ENCODE data around the gene LHX4. TPM values are rescaled to one million over a fixed set of nuclear protein-coding genes. Genes with fewer than 3 reads are reported as not detected.

LHX4 gene
- total and polyA plus RNA-seq, 9 of the 15 experiments (the other 6 are each of a cell fraction or from before 2014, with no cell fraction given): 0.01 to 0.11 (median 0.07) TPM; not detected in 5

DNA sequence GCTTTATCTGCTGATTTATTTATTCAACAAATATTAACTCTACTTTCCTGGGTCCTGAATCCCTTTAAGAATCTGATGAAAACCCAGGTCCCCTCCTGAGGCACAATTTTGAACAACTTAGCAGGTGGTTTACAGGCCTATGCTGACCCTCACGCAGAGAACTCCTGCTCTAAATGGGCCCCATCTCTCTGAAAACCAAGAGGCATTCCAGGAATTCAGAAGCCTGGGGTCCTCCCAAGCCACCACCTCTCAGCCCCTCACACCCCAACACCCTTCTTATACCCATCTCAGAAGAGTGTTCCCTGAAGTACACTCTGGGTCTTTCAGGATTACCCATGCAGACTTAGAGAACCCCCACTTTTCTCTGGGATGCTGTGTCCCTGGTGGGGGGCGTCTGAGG is 34.5 kb downstream of the LHX4 start:
- WGBS (ENCODE audit: insufficient coverage, low coverage, missing lambda C conversion rate): 8% methylated on average over 2 of the region's 2 CpGs
- Histone ChIP-seq H3K27ac (ENCODE audit: extremely low read depth, low read depth, low read length) (no peak overlapping the region), H3K9me3 (replicated peaks; ENCODE audit: control insufficient read depth, insufficient read depth, low read depth, low read length) (no peaks in the 10 kb centered on the region), H3K79me2 (ENCODE audit: control insufficient read depth, insufficient read depth, low read length) (no peaks in the 10 kb centered on the region), H2AFZ (ENCODE audit: low read depth, low read length) (no peak overlapping the region), H3K36me3 (ENCODE audit: control insufficient read depth, insufficient read depth, low read length) (no peaks in the 10 kb centered on the region), H3K27me3 (ENCODE audit: control insufficient read depth in 2 of 2, insufficient read depth in 2 of 2, low read length in 2 of 2) (peaks cover 27 to 47% of the 10 kb centered on the region in 2 experiments), H3K9me1 (ENCODE audit: control insufficient read depth, insufficient read depth, low read length) (peaks cover 5% of the 10 kb centered on the region), H3K4me1 (replicated peaks in 1 of 2; ENCODE audit: control insufficient read depth in 2 of 2, insufficient read depth in 2 of 2, low read length in 2 of 2) (peaks cover 0 to 28% of the 10 kb centered on the region in 2 experiments; a peak in 2 of 5 replicates), H3K9ac (ENCODE audit: insufficient read depth in 1 of 2, low read depth in 2 of 2, low read length in 2 of 2) (no peak overlapping the region), H3K4me3 (no peak overlapping the region), H3K4me2 (ENCODE audit: insufficient read depth, low read length) (no peak overlapping the region), H4K20me1 (replicated peaks; ENCODE audit: control insufficient read depth, insufficient read depth, low read length) (no peaks in the 10 kb centered on the region; the same call in 1 of the 2 replicates)
- BruUV-seq (replicated peaks): no TSS peak
- POLR2A ChIA-PET: no interaction called here
- intact Hi-C loops (cut with micrococcal nuclease): no loop called here
- DNase-seq (ENCODE audit: extremely low read depth in 1 of 4, low spot score in 3 of 4) (no peak), FAIRE-seq (no peak), ATAC-seq (no peak)
- CTCF ChIA-PET (ENCODE audit: low intra/inter-chr PET ratio): no interaction called here
- in situ Hi-C loops (cut with MboI): loop anchor here (25.0 kb wide), 1 partner anchor 898 kb away; no protein-coding TSS in a partner anchor
- no peak for TF ChIP-seq MYC (IDR thresholded peaks at IDR 0.05; ENCODE audit: low read depth, low read length)
- TF ChIP-seq MYC (CRISPR knock-in tag; IDR thresholded peaks at IDR 0.05; ENCODE audit: borderline replicate concordance, low read depth): no peak
- no peak for TF ChIP-seq ZC3H8 (IDR thresholded peaks at IDR 0.05)
- TF ChIP-seq, protein P1, sequence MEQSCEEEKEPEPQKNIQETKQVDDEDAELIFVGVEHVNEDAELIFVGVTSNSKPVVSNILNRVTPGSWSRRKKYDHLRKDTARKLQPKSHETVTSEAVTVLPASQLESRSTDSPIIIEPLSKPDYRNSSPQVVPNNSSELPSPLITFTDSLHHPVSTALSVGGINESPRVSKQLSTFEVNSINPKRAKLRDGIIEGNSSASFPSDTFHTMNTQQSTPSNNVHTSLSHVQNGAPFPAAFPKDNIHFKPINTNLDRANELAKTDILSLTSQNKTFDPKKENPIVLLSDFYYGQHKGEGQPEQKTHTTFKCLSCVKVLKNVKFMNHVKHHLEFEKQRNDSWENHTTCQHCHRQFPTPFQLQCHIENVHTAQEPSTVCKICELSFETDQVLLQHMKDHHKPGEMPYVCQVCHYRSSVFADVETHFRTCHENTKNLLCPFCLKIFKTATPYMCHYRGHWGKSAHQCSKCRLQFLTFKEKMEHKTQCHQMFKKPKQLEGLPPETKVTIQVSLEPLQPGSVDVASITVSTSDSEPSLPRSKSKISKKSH (CRISPR knock-in tag; IDR thresholded peaks at IDR 0.05): no peak
- no peak for TF ChIP-seq HDAC2 (IDR thresholded peaks at IDR 0.05)
- no peak for TF ChIP-seq HNRNPL (IDR thresholded peaks at IDR 0.05; ENCODE audit: low read depth, low read length)
- no peak for TF ChIP-seq ZNF507 (tag; conservative IDR thresholded peaks at IDR 0.05)
- no peak for TF ChIP-seq EP400 (IDR thresholded peaks at IDR 0.05)
- TF ChIP-seq TCF7 (IDR thresholded peaks at IDR 0.05; ENCODE audit: borderline replicate concordance): no peak
- TF ChIP-seq, protein P2, sequence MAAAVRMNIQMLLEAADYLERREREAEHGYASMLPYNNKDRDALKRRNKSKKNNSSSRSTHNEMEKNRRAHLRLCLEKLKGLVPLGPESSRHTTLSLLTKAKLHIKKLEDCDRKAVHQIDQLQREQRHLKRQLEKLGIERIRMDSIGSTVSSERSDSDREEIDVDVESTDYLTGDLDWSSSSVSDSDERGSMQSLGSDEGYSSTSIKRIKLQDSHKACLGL (CRISPR knock-in tag; IDR thresholded peaks at IDR 0.05; ENCODE audit: borderline replicate concordance, poor library complexity, severe bottlenecking): no peak
- TF ChIP-seq ZNF764 (CRISPR knock-in tag; IDR thresholded peaks at IDR 0.05; ENCODE audit: low read depth): no peak

Measured in K562 (cell line).